HG03066 (cell line): ENCODE results near the gene MEGF8.

Experiments used
- ATAC-seq: cut with Tn5 transposase; IDR thresholded peaks from one replicate; pipeline ENCODE4 v1.9.1; 2021; ENCODE audit warnings: low read depth; ENCODE audit not compliant: unreplicated experiment

MEGF8 gene, protein sequence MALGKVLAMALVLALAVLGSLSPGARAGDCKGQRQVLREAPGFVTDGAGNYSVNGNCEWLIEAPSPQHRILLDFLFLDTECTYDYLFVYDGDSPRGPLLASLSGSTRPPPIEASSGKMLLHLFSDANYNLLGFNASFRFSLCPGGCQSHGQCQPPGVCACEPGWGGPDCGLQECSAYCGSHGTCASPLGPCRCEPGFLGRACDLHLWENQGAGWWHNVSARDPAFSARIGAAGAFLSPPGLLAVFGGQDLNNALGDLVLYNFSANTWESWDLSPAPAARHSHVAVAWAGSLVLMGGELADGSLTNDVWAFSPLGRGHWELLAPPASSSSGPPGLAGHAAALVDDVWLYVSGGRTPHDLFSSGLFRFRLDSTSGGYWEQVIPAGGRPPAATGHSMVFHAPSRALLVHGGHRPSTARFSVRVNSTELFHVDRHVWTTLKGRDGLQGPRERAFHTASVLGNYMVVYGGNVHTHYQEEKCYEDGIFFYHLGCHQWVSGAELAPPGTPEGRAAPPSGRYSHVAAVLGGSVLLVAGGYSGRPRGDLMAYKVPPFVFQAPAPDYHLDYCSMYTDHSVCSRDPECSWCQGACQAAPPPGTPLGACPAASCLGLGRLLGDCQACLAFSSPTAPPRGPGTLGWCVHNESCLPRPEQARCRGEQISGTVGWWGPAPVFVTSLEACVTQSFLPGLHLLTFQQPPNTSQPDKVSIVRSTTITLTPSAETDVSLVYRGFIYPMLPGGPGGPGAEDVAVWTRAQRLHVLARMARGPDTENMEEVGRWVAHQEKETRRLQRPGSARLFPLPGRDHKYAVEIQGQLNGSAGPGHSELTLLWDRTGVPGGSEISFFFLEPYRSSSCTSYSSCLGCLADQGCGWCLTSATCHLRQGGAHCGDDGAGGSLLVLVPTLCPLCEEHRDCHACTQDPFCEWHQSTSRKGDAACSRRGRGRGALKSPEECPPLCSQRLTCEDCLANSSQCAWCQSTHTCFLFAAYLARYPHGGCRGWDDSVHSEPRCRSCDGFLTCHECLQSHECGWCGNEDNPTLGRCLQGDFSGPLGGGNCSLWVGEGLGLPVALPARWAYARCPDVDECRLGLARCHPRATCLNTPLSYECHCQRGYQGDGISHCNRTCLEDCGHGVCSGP (N-terminal part only)

DNA sequence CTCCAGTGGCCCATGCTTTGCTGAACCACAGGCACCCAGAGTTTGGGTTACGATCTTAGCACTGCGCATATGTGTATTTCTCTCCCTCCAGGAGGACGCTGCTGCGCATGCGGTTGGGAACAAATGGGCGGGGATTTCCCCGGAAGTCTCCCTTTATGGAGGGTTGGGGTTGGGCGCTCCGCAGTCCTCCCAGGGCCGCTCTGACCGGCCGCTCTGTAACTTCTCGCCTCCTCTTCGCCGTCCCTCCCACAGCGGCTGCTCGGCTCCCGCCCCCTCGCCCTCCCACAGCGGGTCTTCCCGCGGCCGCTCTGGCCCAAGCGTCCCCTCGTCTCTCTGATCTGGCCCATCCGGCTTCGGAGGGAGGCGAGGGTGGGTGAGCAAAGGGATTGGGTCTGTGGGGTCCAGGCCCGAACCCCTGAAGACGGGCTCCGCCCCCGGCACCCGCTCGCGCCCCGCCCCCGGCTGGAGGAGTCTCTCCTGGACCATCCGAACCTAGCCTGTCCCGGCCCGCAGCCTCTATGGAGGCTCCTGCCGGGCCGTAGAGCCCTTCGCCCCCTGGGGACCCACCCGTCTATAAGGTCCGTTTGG, at the start of gene MEGF8:
MEGF8 (plus strand) TSS at position 328 of the 588 bp plus-strand sequence. CDS start 609 bp downstream, outside the sequence.
- ATAC-seq, result peak; percentile 88

DNA sequence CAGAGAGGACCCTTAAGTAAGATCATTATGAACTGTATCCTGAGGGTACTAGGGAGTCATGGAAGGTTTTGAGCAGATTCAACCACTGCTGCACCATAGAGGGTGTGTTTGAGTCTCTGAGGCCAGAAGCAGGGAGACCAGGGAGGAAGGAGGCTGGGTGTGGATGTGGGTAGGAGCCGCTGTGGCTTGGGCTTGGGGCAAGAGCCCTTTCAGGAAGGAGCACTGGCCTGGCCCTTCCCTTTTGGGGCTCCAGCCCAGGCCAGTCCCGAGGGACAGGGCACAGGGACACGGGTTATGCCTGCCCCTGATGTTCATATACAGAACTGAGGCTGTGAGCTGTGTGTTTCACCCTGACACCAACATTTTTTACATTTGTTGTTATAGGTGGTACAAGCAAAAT, 49.2 kb upstream of the MEGF8 start:
- no peak for ATAC-seq

DNA sequence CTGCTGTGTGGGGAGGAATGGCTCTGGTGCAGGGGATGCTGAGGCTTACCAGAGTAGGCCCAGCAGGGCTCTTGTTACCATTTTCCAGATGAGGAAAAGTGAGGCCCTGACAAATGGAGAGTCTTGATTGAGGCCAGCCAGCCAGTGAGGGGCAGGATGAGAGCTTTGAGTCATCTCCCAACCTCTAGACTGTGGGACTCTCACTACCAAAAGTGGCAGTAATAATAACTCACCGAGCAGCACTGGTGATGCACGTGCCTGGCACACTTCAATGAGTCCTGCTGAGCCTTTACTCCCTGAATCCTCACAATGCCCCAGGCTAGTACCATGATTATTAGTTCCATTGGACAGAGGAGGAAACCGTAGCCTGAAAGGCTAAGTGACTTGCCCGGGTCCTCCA, 48.6 kb upstream of the MEGF8 start:
- ATAC-seq, result no peak

DNA sequence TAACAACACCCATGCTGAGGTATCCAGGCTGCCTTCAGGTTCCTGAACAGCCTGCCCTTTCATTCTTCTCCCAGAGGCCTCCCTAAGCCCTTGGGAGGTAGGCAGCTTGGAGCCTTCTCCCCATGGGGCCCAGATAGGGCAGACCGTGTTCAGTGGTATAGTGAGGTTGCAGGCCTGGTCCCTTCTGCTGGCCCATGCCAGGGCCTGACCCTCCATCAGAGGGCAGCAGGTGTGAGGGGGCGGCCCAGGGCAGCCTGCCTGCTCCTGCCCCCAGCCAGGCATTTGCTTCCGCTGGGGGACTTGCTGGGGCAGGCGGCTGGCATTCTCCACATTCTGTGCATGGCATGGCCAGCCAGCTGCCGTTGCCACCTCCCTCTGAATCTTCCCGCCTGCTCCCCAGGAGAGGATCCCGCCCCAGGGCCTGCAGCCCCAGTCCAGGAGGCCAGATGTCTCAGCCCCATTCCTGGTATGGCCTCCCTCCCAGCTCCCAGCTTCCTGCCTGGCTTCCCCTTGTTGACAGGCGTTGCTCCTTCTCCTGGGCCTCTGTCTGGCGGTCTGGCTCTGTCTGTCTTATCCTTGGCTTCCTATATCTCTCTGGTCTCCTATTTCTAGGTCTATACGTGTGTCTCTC, 47.5 kb upstream of the MEGF8 start:
- no peak for ATAC-seq

DNA sequence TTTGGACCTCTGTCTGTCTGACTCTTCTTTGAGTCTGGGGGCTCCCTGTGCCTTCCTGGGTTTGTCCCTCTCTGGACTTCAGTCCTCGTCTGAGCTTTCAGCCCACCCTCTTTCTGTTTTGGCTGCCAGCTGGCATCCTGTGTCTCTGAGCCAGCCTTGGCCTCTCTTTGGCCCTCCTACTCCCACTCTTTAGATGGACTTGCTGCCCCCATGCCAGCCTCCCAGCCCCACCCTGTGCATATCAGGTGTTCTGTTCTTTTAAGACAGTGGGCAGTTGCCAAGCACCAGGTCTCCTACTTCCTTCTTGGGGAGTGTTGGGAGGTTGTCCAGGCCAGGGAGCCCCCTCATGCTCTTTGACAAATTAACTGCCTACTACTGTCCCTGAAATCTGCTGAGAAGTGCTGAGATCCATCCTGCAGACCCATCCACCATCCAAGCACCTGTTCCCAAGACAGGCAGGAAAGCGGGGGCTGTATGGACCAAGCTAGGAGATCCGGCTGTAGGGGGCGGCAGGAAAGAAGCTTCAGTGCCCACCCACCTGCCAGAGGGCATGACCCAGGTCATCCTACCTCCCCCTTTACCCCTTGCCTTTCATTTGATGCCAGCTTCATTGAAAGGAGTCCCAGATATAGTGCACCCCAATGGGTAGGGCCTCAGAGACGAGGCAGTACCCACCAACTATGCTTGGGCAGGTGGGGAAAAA, 46.8 kb upstream of the MEGF8 start:
- ATAC-seq, result no peak

DNA sequence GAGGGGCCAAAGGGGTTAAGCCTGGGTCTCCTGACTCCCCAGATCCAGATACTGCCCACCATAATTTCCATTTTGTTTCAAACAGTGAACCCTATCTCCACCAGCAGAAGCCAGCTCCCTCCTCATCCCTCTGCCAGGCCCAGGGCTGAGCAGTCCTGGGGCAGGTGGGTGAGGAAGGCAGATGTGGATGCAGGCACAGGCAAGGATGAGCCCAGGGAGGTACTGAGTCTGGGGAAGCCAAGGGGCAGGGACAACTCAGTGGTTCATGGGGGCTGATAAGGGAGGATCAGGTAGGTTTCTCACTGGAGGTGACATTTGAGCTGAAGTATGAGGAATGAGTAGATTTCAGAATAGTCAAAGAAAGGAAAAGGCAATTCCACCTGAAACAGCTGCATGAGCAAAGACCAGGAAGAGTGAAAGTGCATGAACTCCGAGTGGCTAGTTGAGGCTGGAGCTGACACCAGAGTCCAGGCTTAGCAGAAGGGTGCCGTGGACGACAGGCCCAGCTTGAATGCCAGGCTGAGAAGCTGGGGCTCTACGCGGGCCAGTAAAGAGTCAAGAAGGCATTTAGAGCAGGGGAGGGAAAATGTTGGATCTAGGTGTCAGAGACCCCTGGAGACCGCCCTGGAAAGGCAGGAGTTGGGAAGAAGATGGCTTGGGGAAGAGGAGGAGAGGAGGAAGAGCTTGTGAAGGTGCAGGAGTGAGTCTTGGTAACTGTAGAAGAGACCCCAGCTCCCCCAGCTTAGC, 46.1 kb upstream of the MEGF8 start:
- ATAC-seq, result no peak

DNA sequence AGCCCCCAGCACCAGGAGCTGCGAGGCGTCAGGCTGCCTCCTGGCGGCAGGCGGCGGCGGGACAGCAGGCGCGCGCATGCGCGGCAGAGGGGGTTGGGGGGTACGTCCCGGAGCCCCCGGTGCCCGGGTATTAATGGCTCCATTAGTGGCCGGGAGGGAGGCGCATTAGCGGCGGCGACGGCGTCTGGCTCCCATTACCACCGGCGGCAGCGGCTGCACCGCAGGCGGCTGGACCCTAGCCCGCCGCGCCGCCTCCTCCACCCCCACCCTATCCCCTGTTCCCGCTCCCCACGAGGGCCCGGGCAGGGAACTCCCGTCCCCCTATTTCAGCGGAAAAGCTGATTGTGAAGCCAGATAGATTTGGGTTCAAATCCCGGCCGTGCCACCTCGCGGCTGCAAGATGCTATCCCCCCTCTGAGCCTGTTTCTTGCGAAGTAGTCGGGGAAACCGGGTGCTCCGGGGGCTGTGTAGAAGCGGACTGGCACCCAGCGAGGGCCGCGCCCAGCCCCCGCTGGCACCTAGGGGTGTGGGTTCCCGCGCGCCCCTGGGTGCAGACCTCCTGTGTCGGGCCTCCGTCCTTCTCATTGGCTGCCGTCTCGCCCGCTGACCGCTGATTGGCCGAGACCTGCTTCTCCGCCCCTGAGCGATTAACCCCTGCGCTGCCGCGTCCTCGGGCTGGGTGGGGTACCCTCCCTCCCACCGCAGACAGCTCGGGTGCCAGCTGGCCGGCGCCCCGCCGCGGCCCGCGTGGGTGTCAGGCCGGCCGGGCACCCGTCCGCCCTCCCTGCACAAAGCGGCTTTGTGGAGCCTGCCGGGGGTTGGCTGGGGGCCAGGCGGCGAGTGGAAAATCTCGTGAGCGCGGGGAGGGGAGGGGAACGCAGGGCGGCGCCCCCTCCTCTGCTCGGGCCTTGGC, 45.3 kb upstream of the MEGF8 start:
- peak; percentile 32 for ATAC-seq

DNA sequence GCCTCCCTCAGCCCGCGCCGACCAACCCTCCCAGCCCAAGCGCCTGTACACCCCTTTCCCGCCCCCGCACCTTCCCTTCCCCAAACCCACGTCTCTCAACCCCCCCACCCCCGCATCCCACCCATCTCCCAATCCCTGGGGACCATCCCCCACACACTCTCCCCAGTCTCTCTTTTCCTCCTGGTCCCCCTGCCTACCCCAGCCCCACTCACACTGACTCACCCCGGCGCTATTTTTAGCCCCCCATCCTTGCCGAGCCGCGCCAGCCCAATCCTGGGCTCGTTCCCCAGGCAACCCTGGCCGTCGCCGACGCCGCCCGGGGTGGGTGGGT, 44.7 kb upstream of the MEGF8 start:
- ATAC-seq, result no peak

DNA sequence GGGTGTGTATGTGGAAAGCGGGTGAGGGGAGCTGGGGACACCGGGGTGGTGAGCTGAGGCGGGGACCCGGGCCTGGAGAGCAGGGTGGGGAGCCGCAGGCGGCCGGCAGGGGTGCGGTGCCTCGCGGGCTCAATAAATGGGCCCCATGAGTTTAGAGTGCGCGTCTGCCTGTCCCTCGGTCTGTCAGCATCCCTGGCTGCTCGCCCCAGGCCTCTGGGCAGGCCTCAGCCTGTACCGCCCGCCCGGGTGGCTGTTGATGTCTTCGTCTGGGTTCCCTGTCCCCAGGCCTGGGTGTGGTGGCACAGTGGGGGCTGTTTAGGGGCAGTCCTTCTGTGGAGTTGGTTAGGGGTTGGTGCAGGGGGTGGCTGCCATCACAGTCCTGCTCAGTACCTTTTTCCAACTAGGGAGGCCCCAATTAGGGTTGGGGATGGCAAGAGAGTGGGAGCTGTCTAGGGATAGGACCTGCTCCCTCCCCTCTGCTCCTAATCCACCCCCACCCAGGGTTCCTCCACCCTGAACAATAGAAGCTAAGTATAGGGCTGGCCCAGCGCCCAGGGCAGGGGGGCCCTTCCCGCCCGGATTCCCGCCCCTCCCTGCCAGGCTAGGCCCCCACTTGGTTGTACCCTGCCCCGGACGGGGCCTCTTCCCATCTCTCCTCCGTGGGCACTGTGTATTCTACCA, 44.1 kb upstream of the MEGF8 start:
- ATAC-seq, result no peak

DNA sequence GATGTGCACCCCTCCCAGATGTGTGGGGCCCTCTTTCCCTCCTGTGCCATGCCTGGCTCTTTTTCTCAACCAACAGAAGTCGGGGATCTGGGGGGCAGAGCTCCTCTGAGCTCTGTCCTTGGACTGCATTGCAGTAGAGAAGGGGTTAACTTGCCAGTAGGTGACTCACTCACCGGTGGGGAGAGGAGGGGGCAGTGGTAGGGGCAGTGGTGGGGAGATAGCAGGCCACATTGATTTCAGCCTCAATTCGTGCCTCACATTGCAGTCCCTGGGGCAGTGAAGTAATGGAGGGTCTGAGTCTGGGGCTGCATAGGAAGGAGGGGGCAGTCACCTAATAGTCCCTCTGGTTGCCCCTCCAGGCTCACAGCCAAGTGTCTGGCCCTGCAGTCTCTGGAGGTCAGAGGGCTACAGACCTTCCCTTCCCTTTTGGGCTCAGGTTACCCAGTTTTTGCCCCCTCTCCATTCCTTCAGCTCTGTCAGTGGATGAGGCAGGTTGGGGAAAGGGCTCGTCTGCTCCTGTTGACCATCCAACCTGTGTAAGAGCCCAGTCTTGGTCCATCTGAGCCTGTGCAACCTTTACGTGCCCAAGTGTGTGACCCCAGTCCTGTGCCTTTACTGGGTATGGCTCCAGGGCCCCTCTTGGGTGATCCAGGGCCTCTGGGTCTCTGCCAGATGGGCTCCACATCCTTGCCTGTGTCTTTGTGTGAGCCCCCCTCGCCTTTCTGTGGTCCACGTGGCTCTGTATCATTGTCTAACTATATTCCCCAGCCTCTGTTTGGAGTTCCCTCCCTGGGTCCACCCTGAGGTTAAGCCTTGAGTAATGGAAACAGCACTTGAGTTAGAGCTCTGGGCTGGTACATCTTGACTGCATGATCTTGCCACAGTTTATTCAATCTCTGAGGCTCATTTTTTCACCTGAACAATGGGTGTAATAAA, 43.3 kb upstream of the MEGF8 start:
- no peak for ATAC-seq

DNA sequence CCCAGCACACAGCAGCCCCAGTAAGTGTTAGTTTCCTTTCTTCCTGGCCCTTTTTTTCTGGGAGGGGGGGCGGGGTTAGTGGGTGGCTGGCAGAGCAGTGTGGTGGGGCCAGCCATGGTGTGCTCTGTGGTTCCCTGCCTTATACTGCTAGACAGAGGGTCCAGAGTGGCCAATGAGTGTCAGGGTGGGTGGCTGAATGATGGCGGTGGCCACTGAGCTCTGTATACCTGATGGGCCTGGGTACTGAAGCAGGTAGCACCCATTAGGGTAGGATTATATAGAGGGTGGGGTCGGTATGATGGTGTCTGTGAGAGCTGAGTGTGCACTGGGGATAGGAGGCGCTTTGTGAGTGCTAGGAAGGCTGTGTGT, 42.6 kb upstream of the MEGF8 start:
- no peak for ATAC-seq

DNA sequence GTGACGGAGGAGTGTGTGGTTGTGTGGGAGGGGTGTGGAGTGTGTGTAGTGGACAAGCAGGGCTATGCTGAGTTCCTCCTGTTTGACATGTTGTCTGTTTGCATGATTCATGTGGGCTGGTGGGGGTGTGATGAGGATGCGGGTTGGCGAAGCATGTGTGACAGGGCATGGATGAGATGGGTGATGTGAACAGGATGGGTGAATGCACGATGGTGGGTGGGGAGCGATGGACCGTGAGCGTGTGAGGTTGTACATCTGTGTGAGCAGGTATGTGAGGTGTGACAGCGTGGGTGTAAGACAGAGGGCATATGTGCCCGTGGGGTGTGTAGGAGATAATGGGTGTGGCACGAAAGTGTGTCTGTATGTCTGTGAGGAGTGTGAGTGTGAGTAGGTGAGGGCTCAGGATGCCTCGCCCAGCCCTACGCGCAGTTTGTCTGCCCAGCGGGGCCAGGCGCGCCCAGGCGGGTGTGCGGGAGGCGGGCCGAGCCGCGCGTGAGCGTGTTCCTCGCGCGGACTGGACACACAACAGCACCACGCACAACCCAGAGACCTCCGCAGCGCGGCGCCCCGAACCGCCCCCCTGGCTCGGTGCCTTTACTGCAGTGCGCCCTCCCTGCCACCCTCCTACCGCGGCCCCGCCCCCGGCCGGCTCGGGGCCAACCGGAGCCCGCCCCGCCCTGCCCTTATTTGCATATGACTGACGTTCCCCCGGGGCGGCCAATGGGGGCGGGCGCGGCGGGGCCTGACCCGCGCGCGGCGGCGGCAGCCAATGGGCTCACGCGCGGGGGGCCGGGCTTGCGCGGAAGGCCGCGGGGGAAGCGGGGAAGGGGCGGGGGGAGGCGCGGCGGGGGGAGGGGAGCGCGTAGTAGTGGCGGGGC, 42.0 kb upstream of the MEGF8 start:
- ATAC-seq, result peak; percentile 37

DNA sequence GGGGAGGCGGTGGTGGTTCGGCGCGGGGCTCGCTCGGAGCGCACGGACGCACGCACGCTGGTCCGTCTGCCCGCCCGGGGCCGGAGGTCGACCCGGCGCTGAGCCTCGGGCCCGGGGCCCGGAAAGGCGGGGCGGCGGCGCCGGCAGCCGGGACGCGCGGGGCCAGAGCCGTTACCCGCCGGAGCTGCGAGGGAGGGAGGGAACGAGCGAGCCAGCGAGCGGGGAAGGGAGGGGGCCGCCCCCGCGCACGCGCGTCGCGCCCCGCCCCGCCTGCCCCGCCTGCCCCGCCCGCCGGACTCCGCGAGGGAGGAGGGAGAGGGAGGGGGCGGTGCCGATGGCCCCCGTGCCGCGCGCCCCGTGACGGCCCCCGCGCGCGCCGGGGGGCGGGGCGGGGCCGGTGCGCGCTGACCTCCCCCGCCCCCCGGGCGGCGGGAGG, 41.4 kb upstream of the MEGF8 start:
- peak; percentile 23 for ATAC-seq

DNA sequence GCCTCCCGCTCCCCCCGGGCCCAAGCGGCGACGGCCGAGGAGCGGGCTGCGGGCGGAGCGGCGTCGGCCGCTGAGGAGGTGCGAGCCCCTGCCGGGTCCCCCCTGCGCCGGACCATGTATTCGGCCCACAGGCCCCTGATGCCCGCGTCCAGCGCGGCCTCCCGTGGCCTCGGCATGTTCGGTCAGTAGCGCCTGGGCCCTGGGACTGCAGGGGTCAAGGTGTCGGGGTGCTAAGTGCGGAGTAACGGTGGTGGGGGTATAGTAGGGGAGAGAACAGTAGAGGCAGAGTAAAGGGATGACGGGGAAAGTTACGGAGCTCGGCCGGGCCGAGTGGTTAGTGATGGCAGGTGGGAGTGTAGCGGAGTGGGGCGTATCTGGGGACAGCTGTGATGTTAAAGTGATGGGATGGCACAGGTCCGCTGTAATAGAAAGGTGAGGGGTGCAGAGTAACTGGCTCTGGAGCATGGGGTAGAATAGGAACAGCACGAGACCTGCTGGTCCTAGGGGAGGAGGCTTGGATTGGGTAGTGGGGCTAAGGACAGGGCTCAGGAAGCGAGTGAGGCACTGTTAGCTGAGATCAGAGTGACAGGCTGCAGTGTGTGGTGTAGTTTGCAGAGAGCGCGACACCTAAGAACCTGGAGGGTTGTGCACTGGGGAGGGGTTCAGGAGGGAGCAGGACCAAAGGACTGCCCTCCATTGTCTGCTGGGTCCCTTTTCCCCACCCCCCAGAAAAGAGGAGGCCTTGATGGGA, 40.7 kb upstream of the MEGF8 start:
- ATAC-seq, result no peak

DNA sequence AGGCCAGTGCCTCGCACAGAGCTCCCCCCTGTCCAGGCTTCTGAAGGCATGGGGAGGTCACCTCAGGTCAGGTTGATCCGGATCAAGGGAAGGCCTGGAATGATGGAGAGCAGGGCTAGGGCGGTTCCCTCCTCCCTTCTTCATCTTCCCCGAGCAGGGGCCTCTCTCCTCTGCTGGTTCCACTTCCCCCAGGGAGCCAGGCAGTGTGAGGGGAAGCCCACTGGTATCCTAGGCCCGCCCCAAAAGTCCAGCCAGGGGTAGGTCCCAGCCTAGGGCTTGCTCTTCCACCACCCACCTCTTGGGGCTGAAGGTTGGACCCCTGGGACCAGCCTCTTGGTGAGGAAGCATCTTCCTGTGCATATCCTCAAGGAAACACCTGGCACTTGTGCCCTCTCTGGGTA, 39.9 kb upstream of the MEGF8 start:
- ATAC-seq, result no peak
